Endothelial cell of umbilical vein (primary cell): Measurements from ENCODE around the gene SPHK2. TPM values are rescaled to one million over a fixed set of nuclear protein-coding genes. Genes with fewer than 3 reads are reported as not detected.

Experiments used
- BruUV-seq: library from RNA; stranded (reverse); fragments of 400-500 nt; replicated peaks from 2 replicates; lab custom pipeline; 2021; lab: Mats Ljungman, UMichigan
- CTCF ChIA-PET: fragments of 300-600, 350-600 bp; sonication (Branson Sonifier 250); formaldehyde crosslinking; loops from one replicate; lab custom pipeline; 2021; ENCODE audit warnings: antibody characterized with exemption, inconsistent platforms; lab: Charles Lee
- POLR2A ChIA-PET: fragments of 300-600, 350-600 bp; sonication (Branson Sonifier 250); formaldehyde crosslinking; loops from one replicate; lab custom pipeline; 2021; ENCODE audit warnings: antibody characterized with exemption, inconsistent platforms; lab: Charles Lee
- DNase-seq: peaks from one replicate; pipeline ENCODE4 v3.0.0-alpha.2; 2011; ENCODE audit warnings: low read depth, low spot score
- FAIRE-seq: peaks from 2 replicates; lab custom pipeline; 2011; peaks lifted over from hg19 to GRCh38; lab: Jason Lieb, UNC
- H2AFZ ChIP-seq: 2 replicates; pipeline ENCODE4 v1.6.0; 2012; ENCODE audit warnings: low read depth, low read length, control low read depth, inconsistent platforms
- H3K27ac ChIP-seq: 2 replicates; pipeline ENCODE4 v1.5.1; 2011; ENCODE audit warnings: low read depth, mild to moderate bottlenecking, control low read depth, low read length, moderate library complexity; ENCODE audit not compliant: insufficient read depth
- H3K27me3 ChIP-seq, 2 experiments: 2 replicates each; pipeline versions ENCODE4 v1.6.0 to v1.6.1; 2011; ENCODE audit warnings: low read length in 2 of 2, mixed read lengths in 1 of 2; ENCODE audit not compliant: control insufficient read depth in 2 of 2, insufficient read depth in 2 of 2
- H3K36me3 ChIP-seq, 2 experiments: 2 replicates in 1 of 2; 3 replicates in 1 of 2; pipeline ENCODE4 v1.5.1; 2011; ENCODE audit warnings: low read length in 2 of 2, mild to moderate bottlenecking in 1 of 2, moderate library complexity in 1 of 2; ENCODE audit not compliant: control insufficient read depth in 2 of 2, insufficient read depth in 2 of 2; ENCODE audit errors: extremely low read depth in 1 of 2
- H3K4me1 ChIP-seq: 3 replicates; pipeline ENCODE4 v1.5.1; 2011; ENCODE audit warnings: mild to moderate bottlenecking, low read length; ENCODE audit not compliant: control insufficient read depth, insufficient read depth; ENCODE audit errors: extremely low read depth
- H3K4me2 ChIP-seq: 2 replicates; pipeline ENCODE4 v1.6.1; 2011; ENCODE audit warnings: low read length, control low read depth, mixed read lengths; ENCODE audit not compliant: insufficient read depth
- H3K4me3 ChIP-seq, 3 experiments: fragments of 200-600 bp in 1 of 3; sonication (generic), shearing (Covaris generic) in 1 of 3; replicated peaks in 1 of 3; 2 replicates each; pipeline ENCODE4 v1.5.1; 2011 to 2016; ENCODE audit warnings: control low read depth in 3 of 3, low read length in 3 of 3, mild to moderate bottlenecking in 2 of 3, inconsistent platforms in 1 of 3, low read depth in 1 of 3, moderate library complexity in 1 of 3; ENCODE audit not compliant: insufficient read depth in 1 of 3
- H3K79me2 ChIP-seq: 2 replicates; pipeline ENCODE4 v1.6.0; 2012; ENCODE audit warnings: low read length, inconsistent platforms; ENCODE audit not compliant: control insufficient read depth, insufficient read depth
- H3K9ac ChIP-seq: replicated peaks from 2 replicates; pipeline ENCODE3; 2011; ENCODE audit warnings: low read length, control low read depth; ENCODE audit not compliant: insufficient read depth; ENCODE audit errors: extremely low read depth
- H3K9me1 ChIP-seq: replicated peaks from 3 replicates; pipeline ENCODE4 v1.6.0; 2011; ENCODE audit warnings: mild to moderate bottlenecking, low read length; ENCODE audit not compliant: control insufficient read depth, insufficient read depth; ENCODE audit errors: extremely low read depth
- H3K9me3 ChIP-seq: replicated peaks from 2 replicates; pipeline ENCODE4 v1.5.1; 2012; ENCODE audit warnings: low read length, inconsistent platforms; ENCODE audit not compliant: control insufficient read depth, insufficient read depth
- H4K20me1 ChIP-seq: replicated peaks from 2 replicates; pipeline ENCODE3; 2011; ENCODE audit warnings: mild to moderate bottlenecking, low read length; ENCODE audit not compliant: control insufficient read depth, insufficient read depth; ENCODE audit errors: extremely low read depth
- CTCF ChIP-seq, 2 donors: IDR thresholded peaks; 1 replicate in 1 of 2; 2 replicates in 1 of 2; pipeline ENCODE4 v1.5.1; 2011; ENCODE audit warnings: low read length in 2 of 2, mild to moderate bottlenecking in 2 of 2, moderate library complexity in 2 of 2, control low read depth in 1 of 2, inconsistent platforms in 1 of 2, low read depth in 1 of 2; ENCODE audit not compliant: insufficient read depth in 1 of 2; ENCODE audit errors: extremely low read depth in 1 of 2
- EZH2 ChIP-seq: IDR thresholded peaks from 2 replicates; pipeline ENCODE4 v1.6.1; 2012; ENCODE audit warnings: borderline replicate concordance, low read depth, mild to moderate bottlenecking, moderate library complexity, low read length, inconsistent platforms; ENCODE audit not compliant: severe bottlenecking
- FOS ChIP-seq: IDR thresholded peaks from 2 replicates; pipeline ENCODE4 v1.6.1; 2011; ENCODE audit warnings: mild to moderate bottlenecking, low read length, moderate library complexity, borderline replicate concordance; ENCODE audit not compliant: insufficient read depth
- GATA2 ChIP-seq: IDR thresholded peaks from 2 replicates; pipeline ENCODE4 v1.7.0; 2011; ENCODE audit warnings: low read depth, mild to moderate bottlenecking, moderate library complexity, mixed read lengths, low read length; ENCODE audit not compliant: insufficient read length, insufficient read depth
- JUN ChIP-seq: IDR thresholded peaks from 2 replicates; pipeline ENCODE4 v1.6.1; 2011; ENCODE audit warnings: borderline replicate concordance, low read depth; ENCODE audit not compliant: insufficient read length, insufficient read depth
- MYC ChIP-seq: IDR thresholded peaks from one replicate; pipeline ENCODE4 v1.6.1; 2011; ENCODE audit warnings: mild to moderate bottlenecking, low read depth, low read length
- POLR2A ChIP-seq: IDR thresholded peaks from 2 replicates; pipeline ENCODE4 v1.6.1; 2012; ENCODE audit warnings: low read depth, mild to moderate bottlenecking, control low read depth, low read length
- POLR2AphosphoS5 ChIP-seq: IDR thresholded peaks from 2 replicates; pipeline ENCODE4 v1.6.1; 2012; ENCODE audit warnings: low read depth, mild to moderate bottlenecking, control low read depth, low read length, moderate library complexity; ENCODE audit not compliant: insufficient read depth
- dilution Hi-C: fragments of 300-500 bp; cut with MboI; formaldehyde crosslinking; loops from one replicate; pipeline ENCODE4 v1.15.0; 2019; ENCODE audit warnings: low sequenced_read_pairs; ENCODE audit not compliant: extremely low pct_ligation_motif_present
- intact Hi-C: fragments of 100-400 bp; cut with micrococcal nuclease; formaldehyde crosslinking; loops from one replicate; pipeline ENCODE4 v1.10.0; 2022
- polyA plus RNA-seq, 4 experiments: library from polyadenylated mRNA; depleted of rRNA in 3 of 4; stranded (reverse) in 3 of 4; unstranded in 1 of 4; fragments of >200 nt; gene quantifications; 2 replicates each; pipeline versions ENCODE4 v1.2.1 to v1.2.3, GENCODE V29; 2011 to 2012; ENCODE audit warnings: missing spikeins in 1 of 4
- total RNA-seq: library from RNA; stranded (reverse); gene quantifications from 2 replicates; pipeline ENCODE4 v1.2.3, GENCODE V29; 2021
- TF ChIP-seq, protein P1 (sequence below): IDR thresholded peaks from 2 replicates; pipeline ENCODE4 v1.6.1; 2011; ENCODE audit not compliant: insufficient read depth, insufficient read length

Gene SPHK2
- total and polyA plus RNA-seq, 2 donors (not counting 3 experiments of a cell fraction or from before 2014, with no cell fraction given): 20.2 to 31.1 TPM

GRCh38 chr19:48595833-48596232, 23.5 kb upstream of the SPHK2 start:
- no peaks in the 10 kb centered on the region for H3K79me2 ChIP-seq
- TF ChIP-seq POLR2AphosphoS5: no peak
- TF ChIP-seq, protein P1, sequence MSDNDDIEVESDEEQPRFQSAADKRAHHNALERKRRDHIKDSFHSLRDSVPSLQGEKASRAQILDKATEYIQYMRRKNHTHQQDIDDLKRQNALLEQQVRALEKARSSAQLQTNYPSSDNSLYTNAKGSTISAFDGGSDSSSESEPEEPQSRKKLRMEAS: no peak
- TF ChIP-seq MYC: no peak
- no peak for TF ChIP-seq FOS
- TF ChIP-seq GATA2: no peak
- no peak for TF ChIP-seq EZH2
- TF ChIP-seq JUN: no peak
- no peak for TF ChIP-seq CTCF (IDR thresholded peaks at IDR 0.05; ENCODE audit: extremely low read depth in 1 of 2, insufficient read depth in 1 of 2, low read depth in 1 of 2, low read length in 2 of 2)
- no peak for TF ChIP-seq POLR2A
- H3K27me3 ChIP-seq: no peaks in the 10 kb centered on the region
- no peaks in the 10 kb centered on the region for H4K20me1 ChIP-seq
- DNase-seq: no peak
- no peak overlapping the region for H3K27ac ChIP-seq
- H3K4me2 ChIP-seq: no peak overlapping the region
- intact Hi-C loops (no loop called here), dilution Hi-C loops (no loop called here)
- H3K4me3 ChIP-seq: no peak overlapping the region
- no peak overlapping the region for H3K9ac ChIP-seq
- no peaks in the 10 kb centered on the region for H3K9me1 ChIP-seq
- CTCF ChIA-PET: interaction anchor here (1.3 kb wide), 1 partner anchor 11 kb away, joined by 4 read pairs; no protein-coding TSS in a partner anchor
- no TSS peak for BruUV-seq
- no peaks in the 10 kb centered on the region for H3K36me3 ChIP-seq
- POLR2A ChIA-PET: interaction anchor here (0.6 kb wide), 1 partner anchor 25 kb away, joined by 4 read pairs; no protein-coding TSS in a partner anchor
- no peak for FAIRE-seq
- H2AFZ ChIP-seq: no peak overlapping the region
- H3K9me3 ChIP-seq: no peaks in the 10 kb centered on the region
- H3K4me1 ChIP-seq: no peaks in the 10 kb centered on the region
